SIG-M5 treated with dmso at 0.1 percent for 504 hours (cell line): ENCODE measurements around the gene LSM7.

Source experiments
- DNase-seq: peaks from one replicate; lab custom pipeline; 2025; ENCODE audit not compliant: unreplicated experiment; lab: John Stamatoyannopoulos, UW

LSM7 gene

GRCh38 chr19:2305452-2306280, 22.7 kb downstream of the LSM7 start:
- no peak for DNase-seq

GRCh38 chr19:2303211-2303798, 25.1 kb downstream of the LSM7 start:
- no peak for DNase-seq

GRCh38 chr19:2302319-2303210, 25.8 kb downstream of the LSM7 start:
- no peak for DNase-seq

GRCh38 chr19:2300533-2300932, 27.9 kb downstream of the LSM7 start:
- no peak for DNase-seq

GRCh38 chr19:2296141-2296540, 32.2 kb downstream of the LSM7 start:
- DNase-seq, result no peak

GRCh38 chr19:2294687-2295335, 33.6 kb downstream of the LSM7 start:
- DNase-seq, result no peak

- no peak for DNase-seq
Observed at GRCh38 chr19:2291185-2291751, 37.1 kb downstream of the LSM7 start.

GRCh38 chr19:2290441-2291184, 37.8 kb downstream of the LSM7 start:
- no peak for DNase-seq

GRCh38 chr19:2289714-2290435, 38.5 kb downstream of the LSM7 start:
- DNase-seq, result peak; percentile 95

- no peak for DNase-seq
Observed at GRCh38 chr19:2288818-2289713, 39.3 kb downstream of the LSM7 start.

GRCh38 chr19:2288338-2288817, 40.0 kb downstream of the LSM7 start:
- no peak for DNase-seq

GRCh38 chr19:2287585-2288337, 40.6 kb downstream of the LSM7 start:
- no peak for DNase-seq

GRCh38 chr19:2286402-2287140, 41.8 kb downstream of the LSM7 start:
- DNase-seq, result no peak

- no peak for DNase-seq
Observed at GRCh38 chr19:2283835-2284507, 44.4 kb downstream of the LSM7 start.

- DNase-seq, result no peak
Observed at GRCh38 chr19:2282862-2283237, 45.5 kb downstream of the LSM7 start.

GRCh38 chr19:2282062-2282861, 46.1 kb downstream of the LSM7 start, which contains the start of gene PEAK3:
Gene PEAK3 (minus strand): TSS chr19:2282175. CDS start chr19:2280931, 1,244 bp downstream.
- DNase-seq, result peak; percentile 60
